Thyroid gland (tissue), 4 donors: ENCODE measurements around the gene KLRC3.

ENCODE experiments used
- POLR2A ChIP-seq, 2 donors: fragments of 450-650 bp; IDR thresholded peaks; one replicate each; pipeline ENCODE4 v1.6.1; 2017; ENCODE audit warnings: antibody characterized with exemption in 2 of 2, mild to moderate bottlenecking in 2 of 2, moderate library complexity in 1 of 2
- TF ChIP-seq, protein P1 (sequence below), 6 experiments: fragments of 200-600 bp in 3 of 6; fragments of 450-650 bp in 3 of 6; sonication (generic) in 3 of 6; IDR thresholded peaks; one replicate each; pipeline ENCODE4 v1.5.1; 2016 to 2019; ENCODE audit warnings: antibody characterized with exemption in 6 of 6, mild to moderate bottlenecking in 2 of 6, inconsistent platforms in 1 of 6, moderate library complexity in 1 of 6

GRCh38 chr12:10393291-10393690, 27.1 kb downstream of the KLRC3 start:
- TF ChIP-seq, protein P1, sequence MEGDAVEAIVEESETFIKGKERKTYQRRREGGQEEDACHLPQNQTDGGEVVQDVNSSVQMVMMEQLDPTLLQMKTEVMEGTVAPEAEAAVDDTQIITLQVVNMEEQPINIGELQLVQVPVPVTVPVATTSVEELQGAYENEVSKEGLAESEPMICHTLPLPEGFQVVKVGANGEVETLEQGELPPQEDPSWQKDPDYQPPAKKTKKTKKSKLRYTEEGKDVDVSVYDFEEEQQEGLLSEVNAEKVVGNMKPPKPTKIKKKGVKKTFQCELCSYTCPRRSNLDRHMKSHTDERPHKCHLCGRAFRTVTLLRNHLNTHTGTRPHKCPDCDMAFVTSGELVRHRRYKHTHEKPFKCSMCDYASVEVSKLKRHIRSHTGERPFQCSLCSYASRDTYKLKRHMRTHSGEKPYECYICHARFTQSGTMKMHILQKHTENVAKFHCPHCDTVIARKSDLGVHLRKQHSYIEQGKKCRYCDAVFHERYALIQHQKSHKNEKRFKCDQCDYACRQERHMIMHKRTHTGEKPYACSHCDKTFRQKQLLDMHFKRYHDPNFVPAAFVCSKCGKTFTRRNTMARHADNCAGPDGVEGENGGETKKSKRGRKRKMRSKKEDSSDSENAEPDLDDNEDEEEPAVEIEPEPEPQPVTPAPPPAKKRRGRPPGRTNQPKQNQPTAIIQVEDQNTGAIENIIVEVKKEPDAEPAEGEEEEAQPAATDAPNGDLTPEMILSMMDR (IDR thresholded peaks at IDR 0.05) = no peak
- TF ChIP-seq POLR2A (IDR thresholded peaks at IDR 0.05) = no peak
